OCI-M1 (cell line): ENCODE results near the gene MKRN1.
"Not testable (repeated sequence)": the region's sequence is repeated elsewhere in the genome, so short reads cannot be mapped to it uniquely, and the experiment has no call there.

Experiments used
- DNase-seq: peaks from one replicate; lab custom pipeline; 2025; lab: John Stamatoyannopoulos, UW

MKRN1 gene

DNA sequence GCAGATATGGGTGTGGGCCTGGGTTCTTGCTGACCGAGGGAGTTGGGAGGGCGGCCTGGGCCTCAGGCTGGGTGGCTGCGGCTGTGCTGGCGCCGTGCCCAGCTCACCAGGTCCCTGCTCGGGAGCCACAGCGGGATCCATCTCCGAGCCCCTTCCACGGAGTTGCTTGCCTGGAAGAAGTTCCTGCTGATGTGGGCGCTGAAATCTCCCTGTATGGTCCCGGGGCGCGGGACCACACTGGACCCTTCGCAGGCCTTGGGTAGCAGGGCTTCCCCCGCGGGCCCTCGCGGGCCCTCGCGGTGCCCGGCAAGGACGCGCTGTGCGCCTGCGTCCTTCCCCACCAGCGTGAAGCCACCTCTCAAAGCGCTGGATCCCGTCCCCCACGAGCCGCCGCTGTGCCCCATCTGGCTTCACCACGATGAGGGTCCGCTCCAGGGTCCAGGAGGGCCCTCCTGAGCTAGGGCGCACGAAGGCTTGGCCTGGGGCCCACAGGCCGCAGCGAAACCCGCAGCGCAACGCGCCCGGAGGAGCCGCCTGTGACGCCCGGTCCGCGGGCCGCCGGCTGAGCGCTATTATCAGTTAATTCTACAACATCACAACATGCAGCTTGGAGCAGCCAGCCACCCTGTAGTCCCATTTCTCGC, 43.9 kb downstream of the MKRN1 start:
- DNase-seq: no peak

DNA sequence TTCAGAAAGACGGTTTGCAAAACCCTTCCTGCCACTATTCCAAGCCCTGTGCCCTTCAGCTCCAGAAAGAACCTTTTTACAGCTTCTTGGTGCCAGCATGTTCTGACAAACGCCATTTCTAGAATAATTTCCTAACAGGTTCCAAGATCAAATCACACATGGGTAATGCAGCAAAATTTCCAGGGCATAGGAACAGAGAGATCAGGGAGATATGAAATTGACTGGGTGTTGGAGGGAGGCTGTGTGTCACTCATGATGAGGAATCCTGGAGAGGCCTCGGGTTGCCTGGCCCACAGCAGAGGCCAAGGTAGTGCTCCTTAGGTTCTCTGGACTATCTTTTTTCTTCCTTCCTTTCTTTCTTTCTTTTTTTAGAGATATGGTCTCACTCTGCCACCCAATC, 45.9 kb downstream of the MKRN1 start:
- no peak for DNase-seq

DNA sequence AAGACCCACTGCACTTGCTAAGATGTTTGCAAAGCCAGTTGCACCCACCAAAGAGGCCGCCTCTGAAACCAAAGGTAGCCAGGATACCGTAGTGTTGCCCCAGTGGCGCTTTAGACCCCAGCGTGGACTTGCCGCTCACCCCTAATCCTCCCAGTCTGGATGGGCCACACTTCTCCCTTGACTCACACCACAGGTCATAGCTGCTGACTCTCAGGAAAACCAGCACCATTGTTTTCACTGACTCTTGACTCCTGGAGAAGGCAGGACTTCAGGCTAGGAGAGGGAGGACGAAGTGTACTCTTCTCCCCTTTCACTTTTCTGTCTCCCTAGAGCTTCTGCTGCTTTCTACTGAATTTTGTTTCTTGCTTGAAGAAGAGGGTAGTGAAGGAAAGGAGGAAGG, 53.2 kb downstream of the MKRN1 start:
- no peak for DNase-seq

DNA sequence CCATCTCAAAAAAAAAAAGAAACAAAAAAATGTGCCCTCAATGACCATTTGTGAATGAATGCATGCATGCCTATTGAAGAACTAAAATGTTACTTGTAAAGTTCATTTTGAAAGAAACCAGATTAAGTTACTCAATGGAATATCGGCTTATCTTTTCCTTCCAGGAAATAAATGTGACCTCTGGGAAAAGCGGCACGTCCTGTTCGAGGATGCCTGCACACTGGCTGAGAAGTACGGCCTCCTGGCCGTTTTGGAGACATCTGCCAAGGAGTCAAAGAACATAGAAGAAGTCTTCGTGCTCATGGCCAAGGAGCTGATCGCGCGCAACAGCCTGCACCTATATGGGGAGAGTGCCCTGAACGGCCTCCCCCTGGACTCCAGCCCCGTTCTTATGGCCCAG, 53.6 kb downstream of the MKRN1 start:
- no peak for DNase-seq

DNA sequence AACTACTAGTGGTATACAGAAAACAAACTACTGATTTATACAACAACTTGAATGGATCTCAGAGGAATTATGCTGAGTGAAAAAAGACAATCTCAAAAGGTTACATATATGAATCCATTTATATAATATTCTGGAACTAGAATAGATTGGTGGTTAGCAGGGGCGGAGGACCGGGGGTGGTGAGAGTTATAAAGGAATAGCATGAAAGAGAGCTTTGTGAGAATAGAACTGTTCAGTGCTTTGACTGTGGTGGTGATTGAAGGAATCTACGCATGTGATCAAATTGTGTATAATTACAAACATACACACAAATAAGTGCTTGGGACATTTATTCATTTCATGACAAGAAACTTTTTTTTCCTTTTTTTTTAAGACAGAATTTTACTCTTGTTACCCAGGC, 55.8 kb downstream of the MKRN1 start:
- no peak for DNase-seq

DNA sequence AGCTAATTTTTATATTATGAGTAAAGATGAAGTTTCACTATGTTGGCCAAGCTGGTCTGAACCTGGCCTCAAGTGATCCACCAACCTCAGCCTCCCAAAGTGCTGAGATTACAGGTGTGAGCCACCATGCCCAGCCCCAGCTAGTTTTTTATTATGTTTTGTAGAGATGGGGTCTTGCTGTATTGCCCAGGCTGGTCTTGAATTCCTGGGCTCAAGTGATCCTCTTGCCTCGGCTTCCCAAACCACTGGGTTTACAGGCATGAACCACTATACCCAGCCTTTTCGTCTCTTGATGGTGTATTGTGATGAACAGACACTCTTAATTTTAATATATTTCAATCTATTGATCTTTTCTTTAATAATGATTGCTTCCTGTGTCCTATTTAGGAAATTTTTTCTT, 57.8 kb downstream of the MKRN1 start:
- no peak for DNase-seq

DNA sequence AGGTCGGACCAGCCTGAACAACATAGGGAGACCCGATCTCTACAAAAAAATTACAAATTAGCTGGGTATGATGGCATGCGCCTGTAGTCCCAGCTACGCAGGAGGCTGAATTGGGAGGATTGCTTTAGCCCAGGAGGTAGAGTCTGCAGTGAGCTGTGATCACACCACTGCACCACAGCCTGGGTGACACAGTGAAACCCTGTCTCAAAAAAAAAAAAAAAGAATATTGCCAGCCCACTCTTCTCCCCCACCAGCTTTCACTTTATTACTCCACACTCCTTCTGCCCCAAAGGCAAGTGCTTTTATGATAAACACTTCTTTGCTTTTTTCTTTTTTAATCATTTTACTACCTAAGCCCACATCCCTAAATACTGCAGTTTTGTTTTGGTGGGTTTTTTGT, 60.7 kb downstream of the MKRN1 start:
- DNase-seq: no peak

DNA sequence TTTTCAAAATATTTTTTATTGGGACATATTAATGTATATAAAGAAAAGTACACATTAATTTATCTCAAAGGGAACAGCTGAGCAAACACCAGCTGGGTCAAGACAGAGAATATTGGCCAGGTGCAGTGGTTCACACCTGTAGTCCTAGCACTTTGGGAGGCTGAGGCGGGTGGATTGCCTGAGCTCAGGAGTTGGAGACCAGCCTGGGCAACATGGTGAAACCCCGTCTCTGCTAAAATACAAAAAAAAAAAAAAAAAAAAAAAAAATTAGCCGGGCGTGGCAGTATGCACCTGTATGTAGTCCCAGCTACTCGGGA, 61.2 kb downstream of the MKRN1 start:
- not testable (repeated sequence) for DNase-seq

DNA sequence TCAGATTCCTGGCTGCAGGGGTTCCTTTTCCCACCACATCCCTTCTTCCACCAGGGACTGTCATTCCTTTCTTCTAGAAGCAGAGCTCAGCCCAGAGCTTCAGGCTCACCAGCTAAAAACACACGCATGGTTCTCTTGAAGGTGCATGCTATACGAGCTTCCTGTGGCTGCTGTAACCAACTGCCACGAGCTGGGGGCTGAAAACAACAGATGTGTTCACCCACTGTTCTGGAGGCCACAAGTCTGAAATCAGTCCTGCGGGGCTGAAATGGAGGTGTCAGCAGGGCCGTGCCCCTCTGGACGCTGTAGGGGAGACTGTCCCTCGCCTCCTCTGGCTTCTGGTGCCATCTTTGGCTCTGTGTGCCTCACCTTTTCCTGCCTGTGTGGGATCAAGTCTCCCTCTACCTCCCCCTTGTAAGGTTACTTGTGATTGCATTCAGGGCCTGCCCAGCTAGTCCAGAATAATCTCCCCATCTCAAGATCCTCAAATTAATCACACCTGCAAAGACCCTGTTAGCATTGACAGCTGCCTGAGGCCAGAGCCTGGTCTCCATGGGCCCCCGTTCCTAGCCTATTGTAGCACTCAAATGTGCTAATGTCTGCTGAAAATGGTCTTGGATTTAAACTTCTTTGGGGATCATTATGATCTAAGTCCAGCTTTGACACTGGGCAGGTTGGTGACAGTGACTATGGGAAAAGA, 61.7 kb downstream of the MKRN1 start:
- DNase-seq: no peak

DNA sequence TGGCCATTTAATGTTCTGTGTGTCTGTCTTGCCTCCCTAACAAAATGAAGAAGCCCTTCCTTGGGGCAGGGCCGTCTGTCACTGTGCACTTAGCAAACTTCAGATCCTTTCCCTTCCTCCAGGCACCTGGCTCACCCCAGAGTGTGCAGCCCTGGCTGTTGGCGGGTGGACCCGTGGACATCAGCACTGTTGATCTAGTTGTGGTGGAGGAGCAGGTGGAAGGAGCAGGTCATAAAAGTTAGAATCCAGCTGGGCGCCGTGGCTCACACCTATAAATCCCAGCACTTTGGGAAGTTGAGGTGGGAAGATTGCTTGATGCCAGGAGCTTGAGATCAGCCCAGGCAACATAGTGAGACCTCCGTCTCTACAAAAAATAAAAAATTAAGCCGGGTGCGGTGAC, 62.7 kb downstream of the MKRN1 start:
- DNase-seq: no peak

DNA sequence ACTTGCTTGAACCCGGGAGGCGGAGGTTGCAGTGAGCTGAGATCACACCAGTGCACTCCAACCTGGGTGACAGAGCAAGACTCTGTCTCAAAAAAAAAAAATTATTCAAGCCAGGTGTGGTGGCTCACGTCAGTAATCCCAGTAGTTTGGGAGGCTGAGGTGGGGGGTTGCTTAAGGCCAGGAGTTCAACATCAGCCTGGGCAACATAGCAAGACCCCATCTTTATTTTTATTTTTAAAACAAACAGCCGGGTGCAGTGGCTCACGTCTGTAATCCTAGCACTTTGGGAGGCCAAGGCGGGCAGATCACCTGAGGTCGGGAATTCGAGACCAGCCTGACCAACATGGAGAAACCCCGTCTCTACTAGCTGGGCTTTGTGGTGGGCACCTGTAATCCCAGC, 63.5 kb downstream of the MKRN1 start:
- not testable (repeated sequence) for DNase-seq

DNA sequence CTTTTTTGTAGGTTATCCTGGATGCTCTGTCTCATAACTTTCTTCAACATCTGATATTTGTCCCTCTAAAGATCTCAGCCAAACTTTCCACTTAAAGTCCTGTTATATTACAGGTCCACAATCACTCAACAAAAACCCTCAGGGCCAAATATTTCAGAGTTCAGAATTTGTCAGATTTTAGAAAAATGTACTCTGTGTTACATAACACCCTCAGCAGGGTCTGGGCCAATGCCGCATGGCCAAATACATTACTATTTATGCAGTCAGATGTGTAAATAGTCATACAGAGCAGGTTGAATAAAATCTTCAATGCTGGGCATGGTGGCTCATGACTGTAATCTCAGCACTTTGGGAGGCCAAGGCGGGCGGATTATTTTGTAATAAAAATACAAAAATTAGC, 63.9 kb downstream of the MKRN1 start:
- no peak for DNase-seq

DNA sequence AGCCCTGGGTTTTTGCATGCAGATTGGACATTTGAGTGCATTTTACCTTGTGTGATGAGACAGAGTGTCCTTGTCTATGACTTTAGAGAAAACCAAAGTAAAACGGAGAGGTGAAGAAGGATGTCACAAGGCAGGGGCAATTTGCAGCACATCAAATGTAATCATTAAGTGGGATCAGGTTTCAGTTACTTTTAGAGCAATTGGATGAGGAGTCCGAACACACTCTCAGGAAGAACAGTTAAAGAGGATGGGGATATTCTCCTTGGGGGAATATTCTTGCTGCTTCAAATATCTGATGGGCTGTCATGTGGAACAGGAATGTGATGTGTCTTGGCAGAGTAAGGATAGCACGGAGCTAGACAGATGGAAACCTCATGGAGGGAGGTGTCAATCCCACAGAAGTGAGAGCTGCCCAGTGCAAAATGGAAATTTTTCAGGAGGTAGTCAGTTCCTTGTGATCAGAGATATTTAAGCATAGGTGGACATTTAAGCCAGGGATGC, 74.7 kb downstream of the MKRN1 start:
- no peak for DNase-seq

DNA sequence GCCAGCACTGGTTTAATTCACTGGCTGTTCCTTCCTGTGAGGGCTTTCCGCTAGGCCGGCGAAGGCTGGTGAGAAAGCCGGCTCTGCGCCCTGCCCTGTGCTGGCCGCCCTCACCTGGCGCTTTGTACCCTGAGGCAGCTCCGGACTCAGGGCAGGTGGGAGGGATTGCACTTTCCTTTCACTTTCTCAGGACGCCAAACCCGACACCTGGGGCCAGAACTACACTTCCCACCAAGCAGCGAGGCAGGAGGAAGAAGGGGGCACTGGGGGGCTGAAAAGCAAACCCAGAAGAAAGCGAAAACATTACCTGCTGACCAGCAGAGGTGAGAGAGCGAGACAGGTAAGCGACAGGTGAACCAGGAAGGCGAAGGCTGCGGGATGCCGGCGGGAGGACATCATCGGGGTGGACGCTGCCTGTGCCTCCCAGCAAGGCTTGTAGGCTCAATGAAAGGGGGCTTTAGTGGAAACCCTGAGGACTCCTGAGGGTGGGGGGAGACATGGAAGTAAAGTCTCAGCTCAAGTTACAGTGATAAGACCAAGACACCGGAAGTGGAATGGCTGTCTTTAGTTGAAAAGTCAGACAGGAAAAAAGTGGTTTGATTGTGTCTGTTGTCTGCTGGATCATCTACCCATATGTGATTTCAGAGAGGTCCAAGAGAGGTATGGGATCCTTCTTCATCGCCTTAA, 75.3 kb downstream of the MKRN1 start, which contains the start of gene RAB19:
TSS of gene RAB19 (plus strand) at position 181 of the 687 bp plus-strand sequence. CDS start 3,589 bp downstream, outside the sequence.
- DNase-seq: no peak
